GM19324 (cell line): ENCODE results near the gene ATP5F1D.
"Not testable (repeated sequence)": the region's sequence is repeated elsewhere in the genome, so short reads cannot be mapped to it uniquely, and the experiment has no call there.

Experiments used
- ATAC-seq: cut with Tn5 transposase; IDR thresholded peaks from one replicate; pipeline ENCODE4 v1.9.1; 2021; ENCODE audit warnings: mild to moderate bottlenecking, moderate library complexity; ENCODE audit not compliant: unreplicated experiment, low FRiP score

ATP5F1D gene

DNA sequence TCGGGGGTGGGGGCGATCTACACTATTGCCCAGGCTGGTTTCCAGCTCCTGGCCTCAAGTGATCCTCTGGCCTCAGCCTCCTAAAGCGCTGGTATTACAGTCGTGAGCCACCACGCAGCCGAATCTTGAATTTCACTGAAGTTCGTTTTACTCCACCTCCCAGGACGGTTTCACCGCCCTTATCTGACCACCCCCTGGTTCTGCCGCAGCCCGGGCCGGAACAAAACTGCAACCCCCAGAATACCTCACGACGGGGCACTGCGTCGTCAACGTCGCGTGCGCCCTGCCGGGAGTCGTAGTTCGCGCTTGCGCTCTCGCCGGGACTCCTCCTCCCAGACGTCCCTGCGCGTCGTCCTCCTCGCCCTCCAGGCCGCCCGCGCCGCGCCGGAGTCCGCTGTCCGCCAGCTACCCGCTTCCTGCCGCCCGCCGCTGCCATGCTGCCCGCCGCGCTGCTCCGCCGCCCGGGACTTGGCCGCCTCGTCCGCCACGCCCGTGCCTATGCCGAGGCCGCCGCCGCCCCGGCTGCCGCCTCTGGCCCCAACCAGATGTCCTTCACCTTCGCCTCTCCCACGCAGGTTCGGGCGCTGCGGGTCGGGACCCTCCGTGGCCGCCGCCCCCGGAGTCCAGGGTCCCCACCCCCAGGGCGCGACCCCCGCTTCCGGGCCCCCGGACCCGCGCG lies at the start of gene ATP5F1D:
Gene ATP5F1D, plus strand, starts transcription at position 335 of the 679 bp plus-strand sequence. Its CDS starts 100 bp downstream, at position 435.
- ATAC-seq = peak; percentile 64

DNA sequence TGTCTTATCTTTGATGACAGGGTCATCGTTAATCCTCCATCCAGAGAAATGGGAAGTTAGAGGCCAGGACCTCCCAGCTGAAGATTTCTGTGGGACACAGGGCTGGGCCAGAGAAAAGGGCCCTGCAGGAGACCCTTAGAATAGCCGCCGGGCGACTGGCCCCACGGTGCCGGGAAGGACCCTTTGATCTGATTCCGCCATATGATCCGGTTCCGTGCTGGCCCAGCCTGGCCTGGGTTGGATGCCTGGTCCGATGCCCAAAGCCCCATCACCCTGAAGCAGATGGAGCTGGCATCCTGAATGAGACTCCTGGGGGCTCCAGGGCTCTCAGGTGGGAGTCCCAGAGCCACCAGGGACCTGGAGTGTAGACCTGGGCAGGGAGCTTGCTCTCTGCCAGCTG lies 42.0 kb upstream of the ATP5F1D start:
- no peak for ATAC-seq

DNA sequence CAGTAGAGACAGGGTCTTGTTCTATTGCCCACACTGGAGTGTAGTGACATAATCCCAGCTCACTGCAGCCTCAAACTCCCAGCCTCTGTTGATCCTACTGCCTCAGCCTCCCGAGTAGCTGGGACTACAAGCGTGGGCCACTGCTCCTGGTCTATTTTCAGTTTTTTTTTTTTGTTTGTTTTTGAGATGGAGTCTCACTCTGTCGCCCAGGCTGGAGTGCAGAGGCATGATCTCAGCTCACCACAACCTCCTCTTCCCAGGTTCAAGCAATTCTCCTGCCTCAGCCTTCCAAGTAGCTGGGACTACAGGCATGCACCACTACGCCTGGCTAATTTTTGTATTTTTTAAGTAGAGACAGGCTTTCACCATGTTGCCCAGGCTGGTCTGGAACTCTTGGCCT lies 40.9 kb upstream of the ATP5F1D start:
- ATAC-seq = not testable (repeated sequence)

DNA sequence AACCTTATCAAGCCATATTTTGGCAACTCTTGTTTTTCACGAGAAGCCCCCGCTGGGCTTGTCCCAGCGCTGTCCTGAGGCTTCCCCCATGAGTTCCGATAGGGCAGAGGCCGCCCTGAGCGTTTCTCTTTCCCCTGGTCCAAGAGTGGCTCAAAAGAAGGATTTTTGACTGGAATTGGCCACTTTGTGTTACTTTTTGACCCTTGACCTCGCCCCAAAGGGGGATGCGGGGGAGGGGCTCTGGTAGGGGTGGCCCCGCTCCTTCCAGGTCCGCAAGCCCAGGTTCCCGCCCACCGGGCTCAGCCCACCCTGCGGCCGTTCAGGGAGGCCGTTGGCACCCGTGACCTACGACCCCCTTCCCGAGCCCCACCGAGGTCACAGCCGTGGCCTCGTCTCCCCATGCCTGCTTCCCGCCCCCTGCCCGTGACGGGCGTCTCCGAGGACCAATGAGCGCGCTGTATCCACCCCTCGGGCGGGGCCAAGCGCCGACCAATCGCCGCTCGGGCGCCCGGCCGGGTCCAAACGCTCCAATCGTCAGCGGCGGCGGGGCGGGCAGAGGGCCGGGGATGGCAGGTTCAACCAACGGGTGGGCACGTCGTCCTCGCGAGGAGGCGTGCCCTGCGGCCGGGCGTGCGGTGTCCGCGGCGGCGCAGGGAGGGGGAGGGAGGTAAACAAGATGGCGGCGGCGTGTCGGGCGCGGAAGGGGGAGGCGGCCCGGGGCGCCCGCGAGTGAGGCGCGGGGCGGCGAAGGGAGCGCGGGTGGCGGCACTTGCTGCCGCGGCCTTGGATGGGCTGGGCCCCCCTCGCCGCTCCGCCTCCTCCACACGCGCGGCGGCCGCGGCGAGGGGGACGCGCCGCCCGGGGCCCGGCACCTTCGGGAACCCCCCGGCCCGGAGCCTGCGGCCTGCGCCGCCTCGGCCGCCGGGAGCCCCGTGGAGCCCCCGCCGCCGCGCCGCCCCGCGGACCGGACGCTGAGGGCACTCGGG lies 36.1 kb upstream of the ATP5F1D start, which contains the start of gene STK11:
Gene STK11, plus strand, starts transcription at position 665 of the 986 bp plus-strand sequence. CDS start 1,136 bp downstream, outside the sequence.
- ATAC-seq = peak; percentile 90

DNA sequence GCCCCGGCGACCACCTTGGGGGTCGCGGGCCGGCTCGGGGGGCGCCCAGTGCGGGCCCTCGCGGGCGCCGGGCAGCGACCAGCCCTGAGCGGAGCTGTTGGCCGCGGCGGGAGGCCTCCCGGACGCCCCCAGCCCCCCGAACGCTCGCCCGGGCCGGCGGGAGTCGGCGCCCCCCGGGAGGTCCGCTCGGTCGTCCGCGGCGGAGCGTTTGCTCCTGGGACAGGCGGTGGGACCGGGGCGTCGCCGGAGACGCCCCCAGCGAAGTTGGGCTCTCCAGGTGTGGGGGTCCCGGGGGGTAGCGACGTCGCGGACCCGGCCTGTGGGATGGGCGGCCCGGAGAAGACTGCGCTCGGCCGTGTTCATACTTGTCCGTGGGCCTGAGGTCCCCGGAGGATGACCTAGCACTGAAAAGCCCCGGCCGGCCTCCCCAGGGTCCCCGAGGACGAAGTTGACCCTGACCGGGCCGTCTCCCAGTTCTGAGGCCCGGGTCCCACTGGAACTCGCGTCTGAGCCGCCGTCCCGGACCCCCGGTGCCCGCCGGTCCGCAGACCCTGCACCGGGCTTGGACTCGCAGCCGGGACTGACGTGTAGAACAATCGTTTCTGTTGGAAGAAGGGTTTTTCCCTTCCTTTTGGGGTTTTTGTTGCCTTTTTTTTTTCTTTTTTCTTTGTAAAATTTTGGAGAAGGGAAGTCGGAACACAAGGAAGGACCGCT lies 35.2 kb upstream of the ATP5F1D start:
- ATAC-seq = no peak

DNA sequence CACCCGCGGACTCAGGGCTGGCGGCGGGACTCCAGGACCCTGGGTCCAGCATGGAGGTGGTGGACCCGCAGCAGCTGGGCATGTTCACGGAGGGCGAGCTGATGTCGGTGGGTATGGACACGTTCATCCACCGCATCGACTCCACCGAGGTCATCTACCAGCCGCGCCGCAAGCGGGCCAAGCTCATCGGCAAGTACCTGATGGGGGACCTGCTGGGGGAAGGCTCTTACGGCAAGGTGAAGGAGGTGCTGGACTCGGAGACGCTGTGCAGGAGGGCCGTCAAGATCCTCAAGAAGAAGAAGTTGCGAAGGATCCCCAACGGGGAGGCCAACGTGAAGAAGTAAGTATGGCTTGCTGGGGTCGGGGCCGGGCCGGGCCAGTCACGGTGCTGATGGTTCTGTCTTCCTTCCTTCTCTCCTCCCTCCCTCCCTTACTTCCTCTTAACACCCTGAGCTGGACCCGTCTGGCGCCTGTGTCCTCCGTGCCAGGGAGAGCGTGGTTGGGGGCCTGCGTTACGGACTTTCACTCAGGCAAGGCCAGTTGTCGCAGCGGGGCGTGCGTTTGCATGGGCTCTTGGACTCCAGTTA lies 34.6 kb upstream of the ATP5F1D start:
- ATAC-seq = no peak

DNA sequence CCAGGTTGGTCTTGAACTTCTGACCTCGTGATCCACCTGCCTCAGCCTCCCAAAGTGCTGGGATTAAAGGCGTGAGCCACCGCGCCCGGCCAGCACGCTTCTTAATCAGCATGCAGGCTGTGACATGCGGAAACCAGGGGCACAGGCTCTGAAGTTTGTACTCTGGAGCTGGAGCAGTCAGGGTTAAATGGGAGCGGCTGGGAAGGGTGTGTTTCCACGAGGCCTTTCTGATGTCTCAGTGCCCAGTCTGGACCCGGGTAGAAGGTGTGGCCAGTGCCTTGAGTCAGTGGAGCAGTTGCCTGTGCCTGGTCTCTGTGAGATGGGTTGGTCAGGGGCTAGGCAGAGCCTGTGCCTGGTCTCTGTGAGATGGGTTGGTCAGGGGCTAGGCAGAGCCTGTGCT lies 32.7 kb upstream of the ATP5F1D start:
- not testable (repeated sequence) for ATAC-seq

DNA sequence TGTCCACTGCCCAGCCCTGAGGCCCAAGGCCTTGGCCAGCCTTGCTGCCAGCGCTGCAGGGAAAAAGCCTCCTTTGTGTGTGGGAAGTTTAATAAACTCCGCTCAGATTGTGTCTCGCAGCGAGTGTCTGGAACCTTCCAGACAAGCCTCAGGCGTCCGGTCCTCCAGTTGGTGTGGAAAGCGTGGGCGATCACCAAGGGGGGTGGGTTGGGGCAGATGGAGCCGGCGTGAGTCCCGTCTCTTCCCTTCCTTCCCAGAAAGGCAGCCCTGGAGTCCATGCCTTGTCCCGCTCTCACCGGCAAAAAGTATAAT lies 31.4 kb upstream of the ATP5F1D start:
- ATAC-seq = no peak

DNA sequence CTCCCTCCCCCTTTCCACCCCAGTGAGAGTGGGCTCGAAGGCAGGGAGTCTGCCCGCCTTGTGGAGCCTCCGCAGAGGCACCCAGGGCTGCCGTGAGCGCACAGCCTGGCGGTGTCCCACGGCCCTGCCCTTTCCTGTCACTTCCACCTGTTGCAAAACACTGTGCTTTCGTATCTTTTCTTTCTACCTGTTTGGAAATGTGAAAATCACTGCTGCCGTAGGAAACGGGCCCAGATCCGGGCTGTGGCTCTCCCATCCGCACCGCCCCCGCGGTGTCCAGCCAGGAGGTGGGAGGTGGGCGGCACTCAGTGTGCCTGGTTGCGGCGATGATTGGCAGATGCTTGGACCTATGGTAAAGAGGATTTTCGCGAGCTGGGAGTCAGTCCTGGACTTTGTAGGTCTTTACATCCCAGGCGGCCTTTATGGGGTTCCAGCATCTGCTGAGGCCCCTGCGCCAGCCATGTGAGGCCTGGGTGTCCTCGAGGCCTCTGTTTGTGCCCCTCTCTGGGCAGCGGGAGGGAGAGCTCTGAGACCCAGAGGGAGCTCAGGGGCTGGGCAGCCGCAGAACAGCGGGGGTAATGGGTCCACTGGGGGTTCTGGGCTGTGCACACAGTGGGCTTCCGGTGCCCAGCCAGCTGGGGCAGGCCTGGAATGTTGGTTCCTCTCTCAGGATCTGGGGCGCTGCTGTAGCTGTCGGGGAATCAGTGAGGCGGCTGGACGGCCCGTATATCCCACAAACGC lies 29.9 kb upstream of the ATP5F1D start:
- ATAC-seq = no peak

DNA sequence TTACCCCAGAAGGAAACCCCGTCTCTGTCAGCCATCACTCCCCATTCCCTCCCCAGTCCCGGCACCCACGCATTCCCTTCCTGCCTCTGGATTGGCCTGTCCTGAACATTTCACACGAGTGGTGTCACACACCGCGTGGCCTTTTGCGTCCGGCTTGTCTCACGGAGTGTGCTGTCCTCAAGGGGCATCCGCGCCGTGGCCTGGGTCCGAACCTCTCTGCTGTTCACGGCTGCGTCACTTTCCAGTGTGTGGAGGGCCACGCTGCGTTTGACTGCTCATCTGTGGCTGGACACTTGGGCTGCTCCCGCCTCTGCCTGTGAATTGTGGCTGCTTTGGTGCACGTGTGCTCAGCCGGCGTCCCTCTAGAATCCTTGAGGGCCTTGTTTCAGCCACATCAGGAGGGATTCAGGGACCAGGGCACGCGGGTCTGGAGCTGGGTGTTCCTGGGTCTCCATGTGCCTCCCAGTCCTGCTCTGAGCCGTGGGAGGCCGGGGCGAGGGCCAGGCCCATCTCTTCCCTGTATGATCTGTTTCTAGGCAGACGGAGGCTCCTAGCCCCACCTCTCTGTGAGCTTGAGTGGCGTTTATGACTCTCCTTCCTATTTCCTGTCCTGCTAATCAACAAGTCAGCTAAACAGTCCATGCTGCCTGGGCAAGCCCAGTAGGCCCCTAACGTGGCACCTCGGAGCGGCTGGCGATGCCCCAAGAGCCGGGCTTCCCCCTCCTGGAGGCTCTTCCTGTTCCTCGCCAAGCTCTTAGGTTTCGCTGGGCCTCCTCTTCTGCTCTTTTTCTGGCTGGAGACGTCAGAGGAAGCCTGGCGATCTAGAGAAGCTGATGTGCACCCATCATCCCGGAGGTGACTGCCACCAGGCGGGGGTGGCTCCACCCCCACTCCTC lies 27.9 kb upstream of the ATP5F1D start:
- ATAC-seq = no peak

DNA sequence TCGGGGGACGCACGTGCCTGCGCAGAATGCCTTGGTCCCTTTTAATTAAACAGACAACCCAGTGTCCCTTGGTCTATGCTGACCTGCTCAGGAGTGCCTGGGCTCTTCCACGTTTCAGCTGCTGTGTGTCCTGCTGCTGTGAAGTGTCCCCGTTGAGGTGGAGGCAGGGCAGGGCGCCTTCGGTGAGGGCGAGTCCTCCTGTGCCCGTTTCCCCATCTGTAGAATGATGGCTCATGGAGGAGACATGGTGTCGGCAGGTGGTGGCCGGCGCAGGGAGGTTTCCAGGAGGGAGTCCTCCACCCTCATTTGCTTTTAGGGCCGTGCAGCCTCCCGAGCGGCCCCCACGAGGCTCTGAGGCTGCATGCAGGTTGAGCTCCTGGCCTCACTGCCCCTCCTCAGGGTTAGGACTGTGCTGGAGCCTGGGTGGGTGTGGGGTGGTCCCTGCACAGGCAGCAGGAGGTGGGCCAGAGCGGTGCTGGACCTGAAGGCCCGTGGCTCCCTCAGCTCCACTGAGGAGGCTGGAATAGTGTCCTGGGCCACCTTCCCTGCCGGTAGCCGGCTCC lies 27.2 kb upstream of the ATP5F1D start:
- no peak for ATAC-seq

DNA sequence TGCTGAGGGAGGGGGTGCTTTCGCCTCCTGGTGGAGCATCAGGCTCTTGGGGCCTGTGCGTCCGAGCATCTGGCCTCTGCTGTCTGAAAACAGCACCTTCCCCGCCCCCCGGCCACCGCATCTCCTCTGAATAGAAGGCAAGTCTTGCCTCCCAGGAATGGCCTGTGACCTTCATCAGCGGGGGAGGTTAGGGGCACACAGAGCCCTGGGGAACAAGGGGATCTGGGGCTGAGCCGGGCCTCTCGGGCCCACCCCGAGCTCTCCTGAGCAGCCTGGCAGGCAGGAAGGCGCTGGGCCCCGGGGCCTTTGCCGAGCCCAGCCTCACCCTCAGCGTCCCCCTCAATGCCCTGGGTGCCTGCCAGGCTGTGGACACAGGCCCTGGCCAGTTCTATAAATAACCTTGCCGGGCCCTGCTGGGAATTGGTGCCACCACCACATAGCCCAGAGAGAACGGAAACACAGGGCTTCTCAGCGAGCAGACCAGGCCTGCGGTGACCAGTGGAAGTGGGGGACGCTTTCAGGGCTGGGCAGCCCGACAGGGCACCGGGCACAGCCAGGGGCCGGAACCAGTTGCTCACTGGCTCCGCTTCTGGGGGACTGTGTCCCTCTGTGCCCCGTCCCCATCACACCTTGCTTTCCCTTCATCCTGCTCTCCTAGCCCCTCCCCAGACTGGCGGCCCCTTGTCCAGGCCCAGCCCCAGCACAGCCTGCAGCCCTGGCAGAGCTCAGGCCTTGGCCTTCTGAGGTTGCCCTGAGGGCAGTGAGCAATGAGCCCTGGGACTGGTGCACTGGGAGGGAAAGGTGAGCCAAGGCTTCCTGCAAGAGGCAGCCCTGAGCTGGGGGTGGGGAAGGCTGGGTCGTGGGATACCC lies 26.5 kb upstream of the ATP5F1D start:
- ATAC-seq = no peak

DNA sequence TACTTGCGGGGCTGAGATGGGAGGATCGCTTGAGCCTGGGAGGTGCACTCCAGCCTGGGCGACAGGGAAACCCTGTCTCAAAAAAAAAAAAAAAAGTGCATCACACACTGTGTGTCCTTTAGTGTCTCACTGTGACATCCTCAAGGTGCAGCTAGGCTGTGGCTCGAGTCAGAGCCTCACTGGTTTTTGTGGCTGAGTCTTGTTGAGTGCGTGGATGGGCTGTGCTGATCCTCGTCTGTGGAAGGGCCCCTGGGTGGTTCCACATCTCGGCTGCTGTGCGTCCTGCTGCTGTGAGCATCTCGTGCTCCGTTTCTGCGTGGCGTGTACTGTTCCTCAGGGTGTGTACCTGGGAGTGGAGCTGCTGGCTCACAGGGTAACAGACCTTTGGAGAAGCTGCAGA lies 24.8 kb upstream of the ATP5F1D start:
- ATAC-seq = no peak

DNA sequence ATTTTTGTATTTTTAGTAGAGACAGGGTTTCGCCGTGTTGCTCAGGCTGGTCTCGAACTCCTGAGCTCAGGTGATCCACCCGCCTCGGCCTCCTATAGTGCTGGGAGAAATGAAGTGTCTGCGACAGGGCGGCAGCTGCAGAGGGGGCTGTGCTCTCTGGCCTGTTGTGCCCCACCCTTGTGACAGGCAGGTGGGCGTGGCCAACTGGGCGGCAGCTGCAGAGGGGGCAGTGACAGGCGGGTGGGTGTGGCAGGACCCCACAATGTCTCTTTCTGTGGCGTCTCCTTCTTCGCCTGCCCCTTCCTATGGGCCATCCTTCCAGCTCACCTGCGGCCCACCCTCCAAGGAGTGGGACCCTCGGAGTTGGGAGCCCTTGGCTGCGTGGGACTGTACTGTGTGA lies 24.2 kb upstream of the ATP5F1D start:
- no peak for ATAC-seq

DNA sequence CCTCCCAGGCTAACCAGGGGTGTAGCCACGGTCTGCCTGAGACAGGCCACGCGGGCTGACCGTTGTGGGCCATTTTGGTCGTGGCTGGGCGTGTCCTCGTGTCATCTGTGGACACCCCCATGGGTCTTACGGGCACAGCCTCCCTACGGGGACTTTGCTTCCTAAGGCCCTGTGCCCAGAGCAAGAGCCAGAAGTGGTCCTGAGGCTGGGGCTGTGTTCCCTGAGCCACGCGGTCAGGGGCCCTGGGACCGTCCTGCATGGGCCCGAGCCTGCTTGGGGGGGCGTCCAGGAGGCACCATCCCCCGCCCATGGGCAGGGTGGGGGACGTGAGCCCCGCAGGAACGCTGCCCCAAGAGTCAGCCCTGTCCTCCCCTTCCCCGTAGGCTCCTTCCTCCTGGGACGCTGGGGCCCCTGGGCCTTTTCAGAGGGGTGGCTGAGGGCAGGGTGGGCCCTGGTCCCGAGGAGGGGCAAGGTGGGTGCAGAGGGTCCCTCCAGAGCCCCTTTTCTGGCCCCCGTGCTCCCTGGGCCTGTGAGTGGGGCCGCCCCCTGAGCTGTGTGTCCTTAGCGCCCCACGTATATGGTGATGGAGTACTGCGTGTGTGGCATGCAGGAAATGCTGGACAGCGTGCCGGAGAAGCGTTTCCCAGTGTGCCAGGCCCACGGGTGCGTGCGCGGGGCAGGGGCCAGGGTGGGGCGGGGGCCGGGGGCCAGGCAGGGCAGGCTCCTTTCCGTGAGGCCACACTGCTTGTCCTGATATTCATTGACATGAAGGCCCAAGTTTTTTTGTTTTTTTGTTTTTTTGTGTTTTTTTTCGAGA lies 22.6 kb upstream of the ATP5F1D start:
- no peak for ATAC-seq

DNA sequence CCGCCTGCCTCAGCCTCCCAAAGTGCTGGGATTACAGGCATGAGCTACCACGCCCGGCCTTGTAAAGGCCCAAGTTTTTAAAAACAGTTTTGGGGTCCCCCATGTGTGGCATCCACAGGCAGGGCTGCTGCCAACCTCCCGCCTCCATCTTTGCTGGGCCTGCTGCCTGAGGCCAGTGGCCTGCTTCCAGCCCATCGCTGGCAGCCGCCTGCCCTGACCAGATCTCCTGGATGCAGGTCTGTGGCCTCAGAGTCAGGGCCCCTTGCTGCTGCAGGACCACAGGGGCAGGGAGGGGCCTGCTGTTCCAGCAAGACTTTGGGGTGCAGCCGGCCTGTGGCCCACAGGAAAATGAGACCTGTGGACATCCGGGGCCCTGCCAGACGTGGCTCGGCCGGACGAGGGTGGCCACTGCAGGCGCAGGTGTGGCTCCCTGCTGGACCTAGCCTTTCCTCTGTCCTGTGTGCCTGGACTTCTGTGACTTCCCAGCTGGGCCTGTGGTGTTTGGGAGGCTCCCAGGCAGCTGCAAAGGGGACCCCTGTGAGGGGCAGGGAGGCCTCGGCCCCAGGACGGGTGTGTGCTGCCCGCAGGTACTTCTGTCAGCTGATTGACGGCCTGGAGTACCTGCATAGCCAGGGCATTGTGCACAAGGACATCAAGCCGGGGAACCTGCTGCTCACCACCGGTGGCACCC lies 21.6 kb upstream of the ATP5F1D start:
- no peak for ATAC-seq
